HG02938 (cell line): ENCODE data around the gene QRFP.

Experiments used
- ATAC-seq: cut with Tn5 transposase; IDR thresholded peaks from one replicate; pipeline ENCODE4 v1.9.1; 2021; ENCODE audit warnings: mild to moderate bottlenecking, moderate library complexity; ENCODE audit not compliant: unreplicated experiment

The QRFP gene

GRCh38 chr9:130892477-130893304 is 3.9 kb downstream of the QRFP start:
- no peak for ATAC-seq

- ATAC-seq = no peak
These were observed 4.7 kb downstream of the QRFP start for GRCh38 chr9:130891688-130892476.

GRCh38 chr9:130890870-130891687 is 5.5 kb downstream of the QRFP start:
- ATAC-seq = no peak

- ATAC-seq = no peak
These were observed 6.5 kb downstream of the QRFP start for GRCh38 chr9:130890124-130890523.

- no peak for ATAC-seq
These were observed 8.3 kb downstream of the QRFP start for GRCh38 chr9:130888146-130888885.

GRCh38 chr9:130887494-130888144 is 9.0 kb downstream of the QRFP start:
- ATAC-seq = no peak

- ATAC-seq = no peak
These were observed 9.6 kb downstream of the QRFP start for GRCh38 chr9:130886981-130887380.

GRCh38 chr9:130885484-130886375 is 10.9 kb downstream of the QRFP start:
- no peak for ATAC-seq

- ATAC-seq = no peak
These were observed 11.8 kb downstream of the QRFP start for GRCh38 chr9:130884542-130885483.

GRCh38 chr9:130884111-130884531 is 12.5 kb downstream of the QRFP start:
- no peak for ATAC-seq

GRCh38 chr9:130883479-130883878 is 13.1 kb downstream of the QRFP start:
- no peak for ATAC-seq

GRCh38 chr9:130882696-130883225 is 13.9 kb downstream of the QRFP start:
- ATAC-seq = no peak

GRCh38 chr9:130881516-130881915 is 15.1 kb downstream of the QRFP start:
- ATAC-seq = no peak

GRCh38 chr9:130880599-130881220 is 15.9 kb downstream of the QRFP start:
- ATAC-seq = no peak

- ATAC-seq = no peak
These were observed 16.7 kb downstream of the QRFP start for GRCh38 chr9:130879863-130880411.

- ATAC-seq = no peak
These were observed 18.3 kb downstream of the QRFP start for GRCh38 chr9:130878295-130878694.

GRCh38 chr9:130877300-130877699 is 19.3 kb downstream of the QRFP start:
- no peak for ATAC-seq
